Epithelial cell of proximal tubule (primary cell): ENCODE results near the gene CCRL2. TPM values are rescaled to one million over a fixed set of nuclear protein-coding genes. Genes with fewer than 3 reads are reported as not detected.

ENCODE experiments used
- DNase-seq: peaks from one replicate; pipeline ENCODE4 v3.0.0-alpha.2; 2011; ENCODE audit warnings: low read depth
- H3K4me3 ChIP-seq: 2 replicates; pipeline ENCODE4 v1.5.1; 2011; ENCODE audit warnings: low read depth, mild to moderate bottlenecking, low read length
- CTCF ChIP-seq: conservative IDR thresholded peaks from 2 replicates; pipeline ENCODE4 v1.5.1; 2012; ENCODE audit warnings: low read depth, mild to moderate bottlenecking, low read length
- total RNA-seq: library from RNA; depleted of rRNA; stranded (reverse); fragments of >200 nt; gene quantifications from 2 replicates; pipeline ENCODE4 v1.2.3, GENCODE V29; 2015

Gene CCRL2
- total RNA-seq, 1 donor from 2014 or later, result not detected

- TF ChIP-seq CTCF, result no peak
- no peak for DNase-seq
- no peak overlapping the region for H3K4me3 ChIP-seq
Observed at GRCh38 chr3:46448721-46449120, 41.7 kb downstream of the CCRL2 start.

GRCh38 chr3:46449755-46450552, 42.9 kb downstream of the CCRL2 start:
- H3K4me3 ChIP-seq, result no peak overlapping the region
- DNase-seq, result no peak
- TF ChIP-seq CTCF, result peak; percentile 74

- no peak for TF ChIP-seq CTCF
- no peak for DNase-seq
- H3K4me3 ChIP-seq, result no peak overlapping the region
Observed at GRCh38 chr3:46453526-46454208, 46.6 kb downstream of the CCRL2 start.

- no peak overlapping the region for H3K4me3 ChIP-seq
- no peak for TF ChIP-seq CTCF
- no peak for DNase-seq
Observed at GRCh38 chr3:46454209-46454595, 47.1 kb downstream of the CCRL2 start.

GRCh38 chr3:46454606-46455005, 47.5 kb downstream of the CCRL2 start:
- no peak for TF ChIP-seq CTCF
- no peak overlapping the region for H3K4me3 ChIP-seq
- no peak for DNase-seq

- H3K4me3 ChIP-seq, result no peak overlapping the region
- TF ChIP-seq CTCF, result no peak
- DNase-seq, result no peak
Observed at GRCh38 chr3:46455231-46456115, 48.4 kb downstream of the CCRL2 start.
